Fibroblast of the conjunctiva (primary cell): ENCODE results near the gene AP2A2.
"Not testable (repeated sequence)": the region's sequence is repeated elsewhere in the genome, so short reads cannot be mapped to it uniquely, and the experiment has no call there.

ENCODE experiments used
- DNase-seq: peaks from one replicate; pipeline ENCODE4 v3.0.0-alpha.2; 2010; ENCODE audit warnings: low read depth

Gene AP2A2

DNA sequence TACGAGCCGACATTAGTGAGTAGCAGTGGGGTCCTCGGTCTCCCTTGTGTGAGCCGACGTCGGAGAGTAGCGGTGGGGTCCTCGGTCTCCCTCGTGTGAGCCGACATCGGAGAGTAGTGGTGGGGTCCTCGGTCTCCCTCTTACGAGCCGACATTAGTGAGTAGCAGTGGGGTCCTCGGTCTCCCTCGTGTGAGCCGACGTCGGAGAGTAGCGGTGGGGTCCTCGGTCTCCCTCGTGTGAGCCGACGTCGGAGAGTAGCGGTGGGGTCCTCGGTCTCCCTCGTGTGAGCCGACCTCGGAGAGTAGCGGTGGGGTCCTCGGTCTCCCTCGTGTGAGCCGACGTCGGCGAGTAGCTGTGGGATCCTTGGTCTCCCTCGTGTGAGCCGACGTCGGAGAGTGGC lies 49.7 kb downstream of the AP2A2 start:
- not testable (repeated sequence) for DNase-seq

DNA sequence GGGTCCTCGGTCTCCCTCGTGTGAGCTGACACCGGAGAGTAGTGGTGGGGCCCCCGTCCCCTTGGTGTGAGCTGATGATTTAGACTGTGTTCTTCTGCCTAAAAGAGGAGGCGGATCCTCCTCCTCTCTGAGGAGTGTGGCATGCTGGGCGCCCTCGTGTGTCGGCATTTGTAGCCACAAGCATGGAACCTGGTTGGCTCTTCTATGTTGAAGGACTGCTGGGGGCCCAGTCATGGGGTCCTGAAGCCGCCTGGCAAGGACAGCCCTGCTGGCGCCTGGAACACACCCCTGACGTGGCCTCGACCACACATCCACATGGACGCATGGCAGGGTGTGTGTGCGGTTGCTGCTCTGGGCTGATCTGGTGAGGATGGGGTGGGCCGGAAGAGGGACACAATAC lies 50.2 kb downstream of the AP2A2 start:
- DNase-seq, result peak; percentile 24

DNA sequence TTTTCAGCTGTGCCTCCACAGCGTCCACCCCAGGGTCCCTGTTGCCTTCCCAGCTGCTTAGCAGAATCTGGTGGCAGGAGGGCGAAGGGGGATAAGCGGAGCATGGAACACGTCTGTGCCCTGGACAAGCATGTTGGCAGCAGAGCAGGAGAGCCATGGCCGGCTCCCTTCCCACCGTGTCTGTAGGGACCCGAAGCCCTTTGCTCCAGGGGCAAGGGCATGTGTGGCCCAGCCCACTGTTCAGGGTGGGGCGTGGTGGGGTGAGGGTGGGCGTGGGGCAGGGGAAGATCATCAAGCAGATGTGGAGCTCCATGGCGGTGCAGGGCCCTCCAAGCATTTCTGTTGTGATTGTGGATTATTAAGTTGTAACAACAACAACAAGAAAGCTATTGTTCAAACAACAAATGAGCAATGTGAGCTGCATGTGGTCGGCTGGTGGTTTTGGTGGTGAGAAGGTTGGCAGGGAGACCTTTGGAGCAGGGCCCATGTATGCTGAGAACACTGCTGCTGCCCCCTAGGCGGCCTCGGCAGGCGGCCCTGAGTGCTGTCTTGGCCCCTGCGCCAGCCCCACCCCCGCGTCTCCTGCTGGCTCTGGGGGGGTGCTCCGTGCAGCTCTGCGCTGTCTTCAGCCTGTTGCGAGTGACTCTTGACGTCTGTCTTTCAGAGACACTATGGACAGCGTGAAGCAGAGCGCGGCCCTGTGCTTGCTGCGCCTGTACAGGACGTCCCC lies 50.9 kb downstream of the AP2A2 start:
- no peak for DNase-seq

DNA sequence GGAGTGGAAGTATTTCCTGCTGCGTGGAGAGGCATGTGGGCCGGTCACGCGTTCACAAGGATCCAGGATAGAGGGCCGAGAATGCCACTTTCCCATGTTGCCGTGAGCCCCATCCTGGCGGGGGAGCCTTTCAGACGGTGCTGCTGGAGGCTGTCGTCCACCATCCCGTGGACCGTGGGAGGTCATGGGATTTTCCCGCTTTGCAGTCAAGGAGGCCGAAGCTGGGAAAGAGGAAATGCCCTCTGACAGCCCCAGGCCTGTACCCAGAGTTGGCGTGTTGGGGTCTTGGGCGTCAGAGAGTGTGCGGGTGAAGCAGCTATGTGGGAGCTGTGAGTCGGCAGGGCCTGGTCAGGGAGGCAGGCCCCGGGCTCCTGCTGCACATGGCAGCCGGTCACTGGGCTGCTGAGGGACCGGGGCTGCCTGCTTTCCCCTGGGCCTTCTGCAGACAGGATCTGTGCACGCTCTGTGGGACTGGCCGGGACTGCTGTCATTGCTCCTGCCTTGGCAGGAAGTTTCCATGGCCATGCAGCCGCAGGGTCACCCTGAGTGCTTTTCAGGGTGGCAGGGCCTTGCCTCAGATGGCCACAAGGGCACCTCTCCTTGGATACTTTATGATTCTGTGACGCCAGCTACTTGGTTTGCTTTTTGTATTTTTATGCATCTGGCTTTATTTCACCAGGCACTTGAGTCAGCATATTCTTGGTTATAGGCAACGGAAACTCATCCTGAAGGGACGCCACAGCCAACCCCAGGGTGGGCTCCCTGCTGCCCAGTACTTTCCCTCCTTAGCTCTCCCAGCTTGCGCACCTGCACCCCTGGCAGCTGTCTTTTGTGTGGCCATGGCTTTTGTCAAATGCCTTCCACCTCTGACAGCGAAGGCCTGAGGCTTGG lies 52.4 kb downstream of the AP2A2 start:
- no peak for DNase-seq

DNA sequence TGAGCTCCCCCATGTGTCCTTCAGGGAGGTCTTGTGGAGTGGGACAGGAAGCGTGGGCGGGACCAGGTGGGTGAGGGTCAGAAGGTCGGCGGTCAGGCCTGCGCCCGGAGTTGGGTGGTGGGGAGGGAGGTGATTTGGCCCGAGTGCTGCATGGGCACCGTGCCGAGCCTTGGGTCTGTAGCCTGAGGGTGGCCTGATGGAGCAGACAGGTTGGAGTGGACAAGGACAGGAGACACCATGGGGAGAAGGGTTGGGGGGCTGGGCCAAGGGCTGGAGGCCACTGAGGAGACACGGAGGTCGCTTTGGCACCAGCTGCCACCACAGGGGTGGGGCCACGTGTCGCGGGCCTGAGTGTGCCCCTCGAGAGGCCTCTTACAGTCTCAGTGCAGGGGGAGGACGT lies 53.1 kb downstream of the AP2A2 start:
- DNase-seq, result no peak

DNA sequence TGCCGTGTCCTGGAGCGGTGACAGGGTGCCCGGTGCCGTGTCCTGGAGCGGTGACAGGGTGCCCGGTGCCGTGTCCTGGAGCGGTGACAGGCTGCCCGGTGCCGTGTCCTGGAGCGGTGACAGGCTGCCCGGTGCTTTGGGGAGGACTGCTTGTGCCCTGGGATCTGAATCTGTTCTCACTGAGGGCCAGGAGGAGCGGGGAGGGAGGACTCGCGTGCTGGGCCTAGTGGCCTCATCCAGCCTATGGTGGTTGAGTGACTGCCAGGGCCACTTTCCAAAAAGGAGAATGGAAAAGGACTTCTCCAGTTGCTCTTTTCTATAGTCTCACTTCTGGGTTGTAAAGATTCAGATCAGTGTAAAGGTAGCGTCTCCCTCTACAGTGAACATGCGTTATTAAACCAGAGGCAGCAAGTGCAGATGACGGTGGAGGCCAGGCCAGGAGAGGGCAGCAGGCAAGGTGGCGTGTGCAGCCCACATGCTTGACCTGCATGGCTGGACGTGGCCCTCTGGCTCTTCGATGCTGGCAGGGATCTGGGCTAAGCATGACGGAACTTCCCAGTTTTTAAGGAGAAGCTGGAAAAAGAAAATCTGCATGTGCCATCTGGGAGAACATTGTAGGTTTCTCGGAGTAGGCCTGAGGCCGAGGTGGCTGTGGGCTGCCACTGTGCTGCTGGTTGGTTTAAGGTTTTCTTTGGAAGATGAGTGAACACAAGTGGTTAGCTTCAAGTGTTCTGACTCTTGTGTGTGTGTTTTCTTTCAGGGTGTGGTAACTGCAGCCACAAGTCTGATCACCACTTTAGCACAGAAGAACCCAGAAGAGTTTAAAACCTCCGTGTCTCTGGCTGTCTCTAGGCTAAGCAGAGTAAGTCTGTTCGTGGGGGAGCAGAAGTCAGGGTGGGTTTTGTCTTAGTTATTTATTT lies 55.0 kb downstream of the AP2A2 start:
- DNase-seq, result no peak

DNA sequence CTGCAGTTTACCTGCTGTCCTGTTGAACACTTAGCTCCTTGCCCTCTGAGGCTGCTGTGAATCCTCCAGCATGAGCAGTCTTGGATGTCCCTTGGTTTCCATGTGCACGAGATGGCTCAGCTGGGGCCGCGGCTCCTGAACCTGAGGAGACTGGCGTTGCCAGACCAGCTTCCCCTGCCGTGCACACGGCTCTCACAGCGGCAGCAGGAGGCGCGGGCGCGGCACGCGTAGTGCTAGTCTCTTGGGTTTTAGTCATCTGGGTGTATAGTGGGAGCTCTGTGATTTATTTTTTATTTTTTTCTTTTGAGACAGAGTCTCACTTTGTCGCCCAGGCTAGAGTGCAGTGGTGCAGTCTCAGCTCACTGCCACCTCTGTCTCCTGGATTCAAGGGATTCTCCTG lies 56.1 kb downstream of the AP2A2 start:
- no peak for DNase-seq

DNA sequence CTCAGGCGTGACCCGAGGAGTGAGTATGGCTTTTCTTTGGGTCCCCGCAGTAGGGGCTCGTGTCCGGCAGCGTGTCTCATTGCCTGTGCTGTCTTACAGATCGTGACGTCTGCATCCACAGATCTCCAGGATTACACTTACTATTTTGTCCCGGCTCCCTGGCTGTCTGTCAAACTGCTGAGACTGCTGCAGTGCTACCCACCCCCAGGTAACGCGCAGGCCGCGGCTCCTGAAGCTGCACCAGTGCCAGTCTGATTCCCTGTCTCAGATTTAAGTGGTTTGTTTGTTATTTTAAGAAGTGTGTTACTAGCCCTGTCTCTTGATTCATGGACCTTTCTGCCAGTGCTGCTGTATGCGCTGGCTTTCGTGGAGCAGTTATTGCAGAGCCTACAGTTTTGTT lies 58.9 kb downstream of the AP2A2 start:
- DNase-seq, result no peak

DNA sequence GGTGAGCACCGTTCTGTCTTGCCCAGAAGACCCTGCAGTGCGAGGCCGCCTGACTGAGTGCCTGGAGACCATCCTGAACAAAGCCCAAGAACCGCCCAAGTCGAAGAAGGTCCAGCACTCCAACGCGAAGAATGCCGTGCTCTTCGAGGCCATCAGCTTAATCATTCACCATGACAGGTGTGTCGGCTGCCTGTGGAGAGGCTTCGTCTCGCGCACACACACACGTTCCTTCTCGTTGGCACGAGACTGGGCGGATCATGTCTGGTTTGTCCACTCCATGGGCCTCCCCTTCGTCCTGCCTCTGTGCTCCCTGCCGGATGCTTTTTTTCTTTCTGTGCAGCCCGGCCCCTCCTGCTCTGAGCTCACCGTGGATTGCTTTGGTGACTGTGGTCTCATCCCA lies 59.7 kb downstream of the AP2A2 start:
- no peak for DNase-seq

DNA sequence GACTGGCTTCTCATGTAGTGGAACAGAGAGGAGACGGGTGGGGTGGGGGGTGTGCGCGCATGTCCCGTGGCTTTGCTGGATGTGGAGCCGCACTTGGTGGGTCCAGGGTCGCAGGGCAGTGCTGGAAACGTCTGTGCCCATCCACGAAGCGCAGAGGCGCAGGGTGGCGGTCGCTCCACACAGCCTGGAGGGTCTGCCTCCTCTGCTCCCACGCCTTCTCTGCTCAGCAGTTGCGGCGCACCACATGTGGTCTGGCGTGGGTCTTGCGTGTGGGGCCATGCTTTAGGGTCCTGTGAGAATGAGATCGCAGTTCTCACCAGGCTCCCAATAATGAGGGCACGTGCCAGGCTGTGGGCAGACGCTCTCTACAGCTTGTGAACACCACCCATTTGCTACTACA lies 60.2 kb downstream of the AP2A2 start:
- no peak for DNase-seq

DNA sequence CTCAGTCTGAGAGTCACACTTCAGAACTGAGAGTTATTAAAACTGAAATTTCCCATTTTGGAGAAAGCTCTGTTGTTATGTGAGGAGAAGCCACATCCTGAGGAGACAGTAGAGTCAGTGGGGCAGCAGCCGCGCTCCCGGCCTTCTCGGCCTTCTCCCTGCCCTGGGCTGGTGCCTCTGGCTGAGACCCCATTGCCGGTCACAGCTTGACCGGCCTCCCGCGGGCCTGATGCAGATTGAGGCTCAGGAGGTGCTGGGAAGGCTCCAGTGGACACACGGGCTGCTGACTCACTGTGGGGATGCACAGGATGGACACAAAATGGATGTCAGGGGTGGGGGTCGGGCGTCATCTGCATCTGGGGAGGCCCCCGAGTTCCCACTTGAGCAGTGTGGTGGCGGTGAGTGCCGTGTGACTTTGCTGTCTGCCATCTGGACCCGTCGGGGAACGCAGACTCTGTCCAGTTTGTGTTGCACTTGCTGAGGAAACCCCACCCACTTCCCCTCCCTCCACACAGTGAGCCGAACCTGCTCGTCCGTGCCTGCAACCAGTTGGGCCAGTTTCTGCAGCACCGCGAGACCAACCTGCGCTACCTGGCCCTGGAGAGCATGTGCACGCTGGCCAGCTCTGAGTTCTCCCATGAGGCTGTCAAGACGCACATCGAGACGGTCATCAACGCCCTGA lies 60.7 kb downstream of the AP2A2 start:
- no peak for DNase-seq

DNA sequence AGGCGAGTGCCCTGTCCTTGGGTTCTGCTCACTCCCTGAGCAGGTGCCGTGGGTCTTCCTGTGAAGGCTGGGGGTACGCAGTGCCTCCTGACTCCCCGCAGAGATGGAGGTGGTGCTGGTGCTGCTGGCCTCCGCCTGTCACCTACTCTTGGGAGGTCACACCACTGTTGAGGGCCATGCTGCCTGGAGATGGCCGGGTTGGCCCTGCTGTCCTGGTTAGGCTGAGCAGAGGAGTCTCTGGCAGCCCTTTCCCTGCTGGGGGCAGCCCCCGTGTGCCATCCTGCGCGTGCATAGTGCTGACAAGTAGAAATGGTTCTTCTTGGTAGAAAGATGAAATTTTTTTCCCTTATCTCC lies 61.3 kb downstream of the AP2A2 start:
- DNase-seq, result no peak

DNA sequence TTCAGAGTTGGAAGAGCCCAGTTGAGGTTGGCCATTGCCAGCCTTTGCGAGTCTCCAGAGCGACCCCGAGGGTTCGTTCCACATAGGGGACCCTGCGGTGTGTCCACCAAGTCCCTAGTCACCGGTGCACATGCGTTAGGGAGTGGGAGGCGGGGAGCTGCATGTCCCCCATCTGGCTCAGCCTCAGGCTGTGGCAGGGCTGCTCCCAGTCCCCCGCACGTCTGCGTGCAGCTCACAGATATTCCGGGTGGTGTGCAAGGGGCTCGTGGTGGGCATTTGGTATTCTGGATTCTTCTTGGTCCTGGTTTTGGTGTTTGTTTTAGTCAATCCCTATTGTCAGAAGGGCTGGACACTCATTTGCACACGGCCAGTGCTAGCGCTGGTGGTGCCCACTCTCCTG lies 62.0 kb downstream of the AP2A2 start:
- DNase-seq, result no peak

DNA sequence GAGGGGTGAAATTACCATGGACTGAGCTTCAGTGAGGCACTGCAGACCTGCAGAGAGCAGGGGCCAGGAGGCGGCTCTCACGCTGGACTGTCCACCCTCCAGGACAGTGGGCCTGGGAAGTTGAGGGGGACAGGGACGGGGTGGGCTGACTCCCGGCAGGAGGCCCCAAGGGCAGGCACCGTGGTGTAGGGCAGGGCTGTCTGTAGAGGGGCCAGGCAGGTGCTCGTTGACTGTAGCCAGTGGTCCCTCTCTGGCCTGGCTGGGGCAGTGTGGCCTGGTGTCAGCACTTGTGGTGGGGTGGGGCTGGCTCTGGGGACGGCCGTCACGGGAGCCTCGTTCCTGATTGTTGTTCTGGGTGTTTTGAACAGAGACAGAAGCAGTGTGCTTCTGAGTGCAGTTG lies 64.4 kb downstream of the AP2A2 start:
- no peak for DNase-seq

DNA sequence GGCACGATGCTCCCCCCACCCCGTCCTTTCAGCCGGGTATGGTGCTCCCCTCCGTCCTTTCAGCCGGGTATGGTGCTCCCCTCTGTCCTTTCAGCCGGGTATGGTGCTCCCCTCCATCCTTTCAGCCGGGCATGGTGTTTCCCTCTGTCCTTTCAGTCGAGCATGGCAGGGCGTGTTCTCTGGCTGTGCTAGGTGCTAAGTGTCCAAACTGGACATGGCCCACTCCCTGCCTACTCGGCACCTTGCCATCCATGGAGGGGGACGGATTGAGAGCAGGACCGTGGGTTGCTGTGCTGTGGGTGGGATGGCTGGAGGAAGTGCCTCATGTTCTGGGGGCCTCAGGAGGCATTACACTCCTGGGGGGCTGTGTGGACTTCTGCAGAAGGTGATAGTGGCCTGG lies 65.4 kb downstream of the AP2A2 start:
- DNase-seq, result no peak

DNA sequence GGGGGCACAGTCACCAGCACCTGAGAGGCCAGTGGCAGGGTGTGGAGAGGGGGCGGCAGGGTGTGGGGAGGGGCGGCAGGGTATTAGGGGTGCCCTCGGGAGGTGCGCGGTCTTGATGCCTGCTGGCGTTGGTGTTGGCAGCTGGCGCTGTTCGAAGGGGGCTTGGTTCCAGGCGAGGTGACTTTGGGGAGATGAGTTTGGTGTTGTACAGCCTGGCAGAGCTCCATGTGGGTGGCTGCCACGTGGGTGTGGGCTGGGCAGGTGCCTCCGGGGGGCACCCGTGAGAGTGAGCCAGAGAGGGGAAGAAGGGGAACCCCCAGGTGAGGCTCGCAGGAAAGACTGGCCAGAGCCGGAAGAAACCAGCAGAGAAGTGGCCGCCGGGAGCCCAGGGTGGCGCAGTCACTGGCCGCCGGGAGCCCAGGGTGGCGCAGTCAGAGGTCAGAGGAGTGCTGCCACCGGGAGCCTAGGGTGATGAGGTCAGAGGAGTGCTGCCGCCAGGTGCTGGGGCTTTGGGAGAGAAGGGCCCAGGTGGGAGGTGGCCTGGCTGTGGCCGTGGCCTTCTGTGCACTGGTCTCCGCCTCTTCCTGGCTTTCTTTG lies 66.1 kb downstream of the AP2A2 start:
- DNase-seq, result no peak

DNA sequence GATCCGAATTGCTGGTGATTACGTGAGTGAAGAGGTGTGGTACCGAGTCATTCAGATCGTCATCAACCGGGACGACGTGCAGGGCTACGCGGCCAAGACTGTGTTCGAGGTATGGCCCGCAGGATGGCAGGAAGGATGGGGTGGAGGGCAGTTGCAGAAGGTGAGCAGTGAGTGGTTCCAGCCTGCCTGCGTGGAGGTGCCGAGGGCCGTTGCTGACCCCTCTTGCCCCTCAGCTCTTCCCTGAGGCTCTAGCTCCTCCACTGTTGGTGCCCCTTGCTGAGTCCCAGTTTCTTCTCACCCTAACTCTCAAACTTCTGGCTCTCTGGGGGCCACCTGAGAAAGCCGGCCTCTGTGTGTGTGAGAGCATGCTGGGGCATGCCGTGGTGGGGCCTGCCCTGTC lies 66.9 kb downstream of the AP2A2 start:
- DNase-seq, result no peak

DNA sequence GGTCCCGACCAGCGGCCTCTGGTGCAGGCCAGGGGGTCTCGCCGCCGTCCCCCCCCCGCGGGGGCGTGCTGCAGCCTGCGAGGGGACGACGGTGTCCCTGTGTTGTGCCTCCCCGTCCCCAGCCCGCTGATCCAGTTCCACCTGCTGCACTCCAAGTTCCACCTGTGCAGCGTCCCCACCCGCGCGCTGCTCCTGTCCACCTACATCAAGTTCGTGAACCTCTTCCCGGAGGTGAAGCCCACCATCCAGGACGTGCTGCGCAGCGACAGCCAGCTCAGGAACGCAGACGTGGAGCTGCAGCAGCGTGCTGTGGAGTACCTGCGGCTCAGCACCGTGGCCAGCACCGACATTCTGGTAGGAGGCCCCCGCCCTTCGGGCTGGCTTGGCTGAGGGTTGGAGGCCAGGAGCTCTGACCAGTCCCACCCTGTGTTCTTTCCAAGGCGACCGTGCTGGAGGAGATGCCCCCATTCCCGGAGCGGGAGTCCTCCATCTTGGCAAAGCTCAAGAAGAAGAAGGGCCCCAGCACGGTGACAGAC lies 68.0 kb downstream of the AP2A2 start:
- no peak for DNase-seq

DNA sequence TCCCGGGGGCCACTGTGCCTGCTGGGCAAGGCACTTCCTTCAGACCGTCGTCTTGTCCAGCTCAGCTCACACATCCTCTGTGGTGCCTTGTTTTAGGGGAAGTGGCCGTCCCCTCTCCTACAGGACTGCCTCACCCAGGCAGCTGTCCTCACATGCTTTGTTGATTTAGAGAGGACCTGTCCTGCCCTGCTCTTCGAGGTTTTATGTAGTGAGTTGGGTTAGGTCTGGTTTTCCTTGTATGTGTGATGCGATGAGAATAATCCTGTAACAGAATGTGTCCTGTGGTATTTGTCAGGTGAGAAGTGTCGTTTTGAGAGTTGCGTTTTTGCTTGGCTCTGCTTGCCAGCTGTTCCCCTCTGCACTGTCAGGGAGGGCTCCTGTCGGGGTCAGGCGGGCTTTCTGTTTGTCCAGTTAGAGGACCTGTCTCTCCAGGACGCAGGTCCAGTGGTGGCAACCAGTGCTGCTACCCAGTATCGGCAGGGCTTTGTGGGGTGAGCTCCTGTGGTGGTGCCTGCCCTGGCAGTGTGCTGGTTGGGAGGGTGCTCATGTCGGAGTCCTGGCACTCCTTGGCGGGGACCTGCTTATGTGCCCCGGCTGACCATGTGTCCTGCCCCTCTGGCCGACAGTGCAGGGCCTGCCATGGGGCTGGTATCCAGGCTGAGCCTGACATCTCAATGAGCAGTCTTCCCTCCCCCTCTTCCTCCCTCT lies 69.5 kb downstream of the AP2A2 start:
- no peak for DNase-seq

DNA sequence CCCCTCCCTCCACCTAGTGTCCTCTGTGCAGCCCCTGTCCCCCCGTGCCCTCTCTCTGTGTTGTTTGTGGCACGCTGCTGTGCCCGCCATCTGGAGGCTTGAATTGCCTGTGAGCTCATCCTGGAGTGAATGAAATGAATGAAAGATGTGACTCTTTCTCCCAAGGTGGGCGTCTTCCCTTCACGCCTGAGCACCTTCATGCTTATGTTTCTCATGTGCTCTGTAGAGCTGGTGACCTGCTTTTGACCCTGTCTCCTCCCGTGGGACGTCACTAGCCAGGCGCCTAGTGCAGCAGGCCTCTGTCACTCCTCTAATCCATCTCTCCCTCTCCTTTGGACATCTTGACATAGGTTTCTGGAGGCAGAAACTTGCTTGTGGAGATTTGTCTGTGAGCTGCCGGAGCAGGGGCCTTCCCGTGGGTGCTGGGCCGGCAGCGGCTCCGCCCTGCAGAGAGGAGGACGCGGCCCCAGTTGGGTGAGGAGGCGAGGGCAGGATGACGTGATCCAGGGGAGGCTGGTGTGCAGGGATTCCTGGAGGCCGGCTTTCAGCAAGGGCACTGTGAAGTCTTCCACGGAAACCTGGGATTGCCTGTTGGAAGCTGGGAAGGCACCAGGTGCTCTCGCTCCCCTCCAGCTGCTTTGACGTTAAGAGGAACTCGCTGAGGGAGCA lies 70.2 kb downstream of the AP2A2 start:
- no peak for DNase-seq
